ENCODE results near the gene PARD6B.

GRCh38 chr20:50689864-50690649 is 41.3 kb upstream of the PARD6B start:
- no peak for TF ChIP-seq CTCF (IDR thresholded peaks at IDR 0.05; ENCODE audit: poor library complexity)
- no peak for TF ChIP-seq EZH2 (IDR thresholded peaks at IDR 0.05; ENCODE audit: borderline replicate concordance)
